Measurements from ENCODE around the gene ZNF205. TPM values are rescaled to one million over a fixed set of nuclear protein-coding genes. Genes with fewer than 3 reads are reported as not detected.

Gene ZNF205
- total RNA-seq, 1 experiment from 2014 or later, result 21.3 TPM

DNA sequence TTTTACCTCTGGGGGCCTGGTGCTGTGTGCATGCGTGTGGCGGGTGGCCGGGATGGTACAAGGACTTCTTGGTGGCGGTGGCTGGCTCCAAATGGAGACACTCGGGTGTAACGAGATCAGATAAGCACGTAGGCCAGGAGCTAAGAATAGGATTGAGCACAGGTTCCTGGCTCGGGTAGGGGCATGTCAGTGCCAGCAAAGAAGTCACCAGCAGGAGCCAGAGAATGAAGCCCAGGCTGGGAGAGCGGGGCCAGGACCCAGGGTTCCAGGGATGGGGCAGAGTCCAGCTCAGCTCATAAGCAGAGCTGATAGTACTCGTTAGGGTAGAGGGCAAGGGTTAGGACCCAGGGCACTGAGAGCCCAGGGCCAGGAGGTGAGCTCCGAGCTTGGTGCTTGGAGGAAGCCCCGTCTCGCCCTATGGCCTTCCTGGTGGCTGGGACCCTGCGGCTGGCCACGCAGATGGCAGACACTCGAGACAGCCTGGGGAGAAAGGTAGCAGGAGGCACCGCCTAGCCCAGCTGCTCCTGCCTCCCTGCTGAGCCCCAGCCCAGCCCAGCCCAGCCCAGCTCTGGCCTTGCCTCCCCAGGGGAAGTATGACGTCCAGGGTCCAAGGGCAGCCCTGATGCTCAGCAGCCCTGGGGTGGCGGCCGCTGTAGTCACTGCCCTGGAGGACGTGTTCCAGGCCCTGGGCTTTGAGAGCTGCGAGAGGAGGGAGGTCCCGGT, 31.4 kb downstream of the ZNF205 start:
- DNase-seq (ENCODE audit: low spot score), result peak; percentile 98
- in situ Hi-C loops (cut with HindIII; ENCODE audit: low sequenced_read_pairs), result no loop called here

DNA sequence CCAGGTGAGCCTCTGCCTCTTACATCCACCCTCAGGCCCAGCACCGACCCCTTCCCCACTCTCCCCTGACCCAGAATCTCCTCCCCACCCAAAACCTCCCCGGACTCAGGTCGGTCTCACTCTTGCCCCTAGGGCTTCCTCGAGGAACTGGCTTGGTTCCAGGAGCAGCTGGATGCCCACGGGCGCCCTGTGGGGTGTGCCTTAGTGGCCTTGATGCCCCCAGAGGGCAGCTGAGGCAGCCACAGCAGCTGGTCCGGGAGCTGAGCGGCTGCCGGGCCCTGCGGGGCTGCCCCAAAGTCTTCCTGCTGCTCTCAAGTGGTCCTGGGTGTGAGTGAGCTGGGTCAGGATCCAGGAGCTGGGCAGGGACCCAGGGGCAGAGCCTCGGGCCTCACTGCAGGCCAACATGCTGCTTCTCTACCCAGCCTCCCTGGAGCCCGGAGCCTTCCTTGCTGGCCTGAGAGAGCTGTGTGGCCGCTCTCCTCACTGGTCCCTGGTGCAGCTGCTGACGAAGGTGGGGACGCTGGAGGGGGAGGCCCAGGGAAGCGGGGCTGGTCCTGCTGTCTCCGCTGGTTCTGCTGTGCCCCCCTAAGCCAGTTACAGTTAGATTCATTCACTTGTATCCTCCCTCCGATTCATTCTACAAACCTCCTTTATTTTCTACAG, 32.1 kb downstream of the ZNF205 start:
- DNase-seq (ENCODE audit: low spot score), result no peak
- in situ Hi-C loops (cut with HindIII; ENCODE audit: low sequenced_read_pairs), result no loop called here

DNA sequence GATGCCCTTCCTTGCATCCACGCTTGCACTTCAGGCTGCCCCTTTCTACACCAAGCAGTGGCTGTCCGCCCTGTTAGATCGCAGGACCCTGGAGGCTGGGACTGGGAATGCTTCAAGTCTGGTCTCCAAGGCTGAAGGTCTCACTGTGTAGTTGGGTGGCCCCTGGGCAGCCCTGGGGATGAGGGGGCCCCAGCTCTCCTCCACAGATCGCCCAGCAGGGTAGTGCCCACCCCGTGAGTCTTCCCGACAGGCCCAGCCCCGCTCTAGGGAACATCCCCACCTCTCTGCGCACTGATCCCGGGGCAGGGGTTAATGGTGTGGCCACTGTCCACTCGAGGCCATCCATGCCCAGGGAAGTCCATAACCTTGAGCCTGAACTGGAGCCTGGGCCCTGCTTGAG, 32.8 kb downstream of the ZNF205 start:
- in situ Hi-C loops (cut with HindIII; ENCODE audit: low sequenced_read_pairs), result loop anchor here (5.0 kb wide), 1 partner anchor 83 kb away; no protein-coding TSS in a partner anchor
- no peak for DNase-seq (ENCODE audit: low spot score)

DNA sequence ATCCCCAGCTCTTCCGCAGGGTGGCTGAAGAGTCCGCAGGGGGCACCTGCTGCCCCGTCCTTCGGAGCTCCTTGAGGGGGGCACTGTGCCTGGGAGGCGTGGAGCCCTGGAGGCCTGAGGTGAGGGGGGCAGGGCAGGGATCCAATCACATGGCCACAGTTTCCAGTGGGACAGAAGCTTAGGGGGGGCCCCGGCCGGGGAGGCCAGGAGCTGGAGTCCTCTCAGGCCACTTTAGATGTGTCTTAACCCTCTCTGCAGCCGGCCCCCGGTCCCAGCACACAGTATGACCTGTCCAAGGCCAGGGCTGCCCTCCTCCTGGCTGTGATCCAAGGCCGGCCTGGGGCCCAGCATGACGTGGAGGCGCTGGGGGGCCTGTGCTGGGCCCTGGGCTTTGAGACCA, 33.3 kb downstream of the ZNF205 start:
- DNase-seq (ENCODE audit: low spot score), result no peak
- in situ Hi-C loops (cut with HindIII; ENCODE audit: low sequenced_read_pairs), result loop anchor here (5.0 kb wide), 1 partner anchor 83 kb away; no protein-coding TSS in a partner anchor

DNA sequence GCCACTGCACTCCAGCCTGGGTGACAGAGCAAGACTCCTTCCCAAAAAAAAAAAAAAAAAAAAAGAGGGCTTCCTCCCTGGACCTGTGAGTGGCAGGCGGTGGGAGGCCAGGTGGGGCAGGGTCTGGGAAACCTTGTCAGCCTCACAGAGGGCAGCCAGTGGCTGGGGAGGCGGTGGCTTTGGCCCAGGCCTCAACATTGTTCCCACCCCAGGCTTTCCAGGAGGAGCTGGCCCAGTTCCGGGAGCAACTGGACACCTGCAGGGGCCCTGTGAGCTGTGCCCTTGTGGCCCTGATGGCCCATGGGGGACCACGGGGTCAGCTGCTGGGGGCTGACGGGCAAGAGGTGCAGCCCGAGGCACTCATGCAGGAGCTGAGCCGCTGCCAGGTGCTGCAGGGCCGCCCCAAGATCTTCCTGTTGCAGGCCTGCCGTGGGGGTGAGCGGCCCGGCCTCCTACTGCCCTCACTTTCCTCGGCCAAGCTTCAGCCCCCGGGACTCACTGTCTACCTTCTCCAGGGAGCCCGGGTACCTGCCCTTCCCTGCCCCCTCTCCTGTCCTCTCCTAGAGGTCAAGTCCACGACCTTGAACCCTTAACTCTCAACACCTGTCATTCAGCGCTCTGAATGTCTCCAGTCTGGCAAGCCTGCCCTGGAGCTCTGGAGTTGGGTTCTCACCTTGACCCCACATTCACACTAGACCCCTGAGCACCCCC, 34.8 kb downstream of the ZNF205 start:
- in situ Hi-C loops (cut with HindIII; ENCODE audit: low sequenced_read_pairs), result loop anchor here (5.0 kb wide), 1 partner anchor 85 kb away; no protein-coding TSS in a partner anchor
- DNase-seq (ENCODE audit: low spot score), result no peak

DNA sequence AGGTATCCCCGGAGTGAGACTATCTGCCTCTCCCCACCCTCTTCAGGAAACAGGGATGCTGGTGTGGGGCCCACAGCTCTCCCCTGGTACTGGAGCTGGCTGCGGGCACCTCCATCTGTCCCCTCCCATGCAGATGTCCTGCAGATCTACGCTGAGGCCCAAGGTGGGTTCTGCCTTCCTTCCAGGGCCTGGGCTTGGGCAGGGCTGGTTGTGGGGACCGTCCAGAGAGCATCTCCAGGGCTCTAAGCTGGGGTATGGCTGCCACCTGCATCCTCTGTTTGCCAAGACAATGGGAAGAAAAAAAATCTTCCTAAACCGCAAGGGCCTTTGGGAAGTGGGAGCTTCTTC, 35.3 kb downstream of the ZNF205 start:
- no peak for DNase-seq (ENCODE audit: low spot score)
- in situ Hi-C loops (cut with HindIII; ENCODE audit: low sequenced_read_pairs), result loop anchor here (5.0 kb wide), 1 partner anchor 85 kb away; no protein-coding TSS in a partner anchor

DNA sequence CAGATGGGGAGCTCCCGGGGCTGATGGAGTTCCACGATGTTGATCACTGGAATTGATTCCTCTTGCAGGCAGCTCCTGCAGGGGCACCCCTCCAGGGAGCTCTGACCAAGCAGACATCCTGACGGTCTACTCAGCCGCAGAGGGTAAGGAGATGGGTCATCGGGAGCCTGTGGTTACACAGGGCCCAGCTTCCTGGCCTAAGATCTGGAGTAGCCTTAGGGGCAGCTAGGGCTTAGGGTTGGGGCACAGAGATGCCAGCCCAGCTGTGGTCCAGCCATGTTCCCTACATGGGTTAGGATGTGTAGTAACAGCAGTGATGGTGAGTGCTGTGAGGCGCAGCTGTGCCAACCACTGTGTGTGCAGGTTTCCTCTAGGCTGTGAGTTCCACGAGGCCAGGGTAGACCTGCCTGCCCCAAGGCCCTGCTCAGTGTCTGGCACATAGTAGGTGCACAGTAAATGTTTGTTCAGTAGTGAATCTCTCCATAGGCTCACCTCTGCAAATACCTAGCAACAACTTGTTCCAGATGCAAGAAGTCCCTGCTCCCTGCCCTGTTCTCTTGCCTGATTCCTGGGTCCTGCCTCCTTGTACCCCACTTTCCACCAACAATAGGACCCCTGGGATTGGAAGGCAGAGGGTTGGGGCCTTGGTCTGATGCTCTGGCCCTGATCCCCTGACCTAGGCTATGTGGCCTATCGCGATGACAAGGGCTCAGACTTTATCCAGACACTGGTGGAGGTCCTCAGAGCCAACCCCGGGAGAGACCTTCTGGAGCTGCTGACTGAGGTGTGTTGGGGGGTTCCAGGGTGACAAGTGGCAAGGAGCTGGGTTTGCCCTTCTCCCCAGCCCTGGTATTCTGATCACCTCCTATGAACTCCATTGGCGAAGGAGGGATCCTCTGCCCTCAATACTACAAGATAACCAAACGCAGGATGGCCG, 36.1 kb downstream of the ZNF205 start:
- DNase-seq (ENCODE audit: low spot score), result no peak
- in situ Hi-C loops (cut with HindIII; ENCODE audit: low sequenced_read_pairs), result loop anchor here (5.0 kb wide), 1 partner anchor 86 kb away; no protein-coding TSS in a partner anchor

DNA sequence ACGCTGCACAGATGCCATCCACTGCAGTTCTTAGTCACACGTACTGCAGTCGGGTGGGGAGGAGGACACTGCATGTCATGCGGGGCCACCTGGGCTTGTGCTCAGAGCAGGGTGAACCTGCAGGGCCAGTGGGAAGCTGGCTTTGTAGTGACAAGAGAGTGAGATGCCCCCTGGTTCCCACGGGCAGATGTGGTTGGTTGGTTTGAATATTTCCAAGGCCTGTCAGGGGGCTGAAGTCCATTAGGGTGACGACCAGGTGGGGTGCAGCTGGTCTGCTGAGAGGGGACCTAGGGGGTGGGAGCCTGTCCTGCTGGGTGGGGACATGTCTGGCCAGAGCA, 36.8 kb downstream of the ZNF205 start:
- no peak for DNase-seq (ENCODE audit: low spot score)
- in situ Hi-C loops (cut with HindIII; ENCODE audit: low sequenced_read_pairs), result loop anchor here (5.0 kb wide), 1 partner anchor 87 kb away; no protein-coding TSS in a partner anchor

DNA sequence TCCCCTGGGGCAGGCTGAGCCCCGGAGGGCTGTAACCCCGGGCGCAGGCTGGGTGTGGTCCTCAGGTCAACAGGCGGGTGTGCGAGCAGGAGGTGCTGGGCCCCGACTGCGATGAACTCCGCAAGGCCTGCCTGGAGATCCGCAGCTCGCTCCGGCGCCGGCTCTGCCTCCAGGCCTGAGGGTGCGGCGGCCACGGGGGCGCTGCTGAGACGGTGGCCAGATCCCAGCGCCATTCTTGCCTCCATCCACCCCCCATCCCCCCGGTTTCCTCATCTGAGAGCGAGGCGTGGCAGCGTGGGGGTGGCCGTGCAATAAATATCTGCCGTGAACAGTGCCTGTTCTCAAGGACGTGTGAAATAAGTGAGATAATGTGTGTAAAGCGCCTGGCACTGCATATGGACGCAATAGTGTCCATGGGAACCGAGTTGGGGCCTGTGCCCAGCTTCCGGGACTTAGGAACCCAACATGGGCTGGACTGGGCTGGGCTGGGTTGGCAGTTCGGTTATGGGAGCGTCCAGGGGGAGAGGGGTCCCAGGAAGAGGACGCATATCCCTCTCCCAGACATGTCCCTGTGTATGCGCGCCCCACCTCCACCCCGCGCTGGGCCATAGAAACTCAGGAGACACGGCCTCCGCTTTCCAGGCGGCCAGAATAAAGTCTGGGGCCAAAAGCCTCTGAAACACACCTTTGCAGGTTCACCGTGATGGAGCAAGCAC, 37.4 kb downstream of the ZNF205 start:
- in situ Hi-C loops (cut with HindIII; ENCODE audit: low sequenced_read_pairs), result loop anchor here (5.0 kb wide), 1 partner anchor 87 kb away; no protein-coding TSS in a partner anchor

DNA sequence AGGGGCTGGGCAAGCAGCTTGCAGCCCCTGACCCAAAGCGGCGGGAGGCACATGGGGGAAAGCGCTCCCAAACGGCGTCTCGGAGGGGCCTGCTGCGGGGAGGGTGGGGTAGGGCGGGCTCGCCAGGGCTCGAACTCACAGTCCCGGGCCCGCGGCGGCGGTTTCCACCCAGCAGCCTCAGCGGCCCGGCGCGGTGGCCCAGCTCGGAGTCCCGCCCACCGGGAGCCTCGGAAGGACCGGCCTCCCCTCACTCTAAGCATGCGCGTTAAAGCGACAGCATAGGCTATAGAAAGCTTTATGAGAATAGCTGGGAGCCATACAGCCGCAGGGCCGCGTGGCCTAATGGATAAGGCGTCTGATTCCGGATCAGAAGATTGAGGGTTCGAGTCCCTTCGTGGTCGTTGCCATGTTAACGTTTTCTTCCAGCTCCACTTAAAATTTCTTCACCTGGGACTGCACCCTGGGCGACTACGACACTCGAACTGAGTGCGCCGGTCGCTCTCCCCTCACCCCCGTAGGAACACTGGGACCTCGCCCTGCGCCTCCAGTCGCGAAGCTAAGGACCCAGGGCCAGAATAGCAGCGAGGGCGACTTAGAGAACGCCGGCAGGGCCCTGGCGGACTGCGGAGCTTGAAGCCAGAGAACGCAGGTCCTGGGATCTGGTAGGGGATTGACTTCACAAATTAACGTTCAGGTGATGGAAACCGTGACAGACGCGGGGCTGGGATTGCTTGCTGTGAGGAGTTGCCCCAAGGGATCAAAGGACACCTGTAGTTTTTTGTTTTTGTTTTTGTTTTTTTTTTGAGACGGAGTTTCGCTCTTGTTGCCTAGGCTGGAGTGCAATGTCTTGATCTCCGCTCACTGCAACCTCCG, 38.2 kb downstream of the ZNF205 start:
- DNase-seq (ENCODE audit: low spot score), result peak; percentile 96

More for the DNA sequence above, 37.4 kb downstream of the ZNF205 start:
- DNase-seq (ENCODE audit: low spot score), result peak; percentile 69

DNA sequence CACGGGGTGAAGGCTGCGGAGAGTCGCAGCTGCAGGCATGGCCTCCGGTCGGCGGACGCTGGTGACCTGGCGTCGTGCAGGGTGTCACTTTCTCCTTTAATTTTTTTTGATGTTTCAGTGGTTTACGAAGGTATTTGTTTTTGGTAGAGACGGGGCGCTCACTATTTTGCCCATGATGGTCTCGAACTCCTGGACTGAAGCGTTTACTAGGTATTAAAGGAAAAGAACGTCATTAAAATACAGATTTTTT, 39.6 kb downstream of the ZNF205 start:
- DNase-seq (ENCODE audit: low spot score), result no peak
- in situ Hi-C loops (cut with HindIII; ENCODE audit: low sequenced_read_pairs), result no loop called here

More for the DNA sequence above, 38.2 kb downstream of the ZNF205 start:
- in situ Hi-C loops (cut with HindIII; ENCODE audit: low sequenced_read_pairs), result no loop called here

DNA sequence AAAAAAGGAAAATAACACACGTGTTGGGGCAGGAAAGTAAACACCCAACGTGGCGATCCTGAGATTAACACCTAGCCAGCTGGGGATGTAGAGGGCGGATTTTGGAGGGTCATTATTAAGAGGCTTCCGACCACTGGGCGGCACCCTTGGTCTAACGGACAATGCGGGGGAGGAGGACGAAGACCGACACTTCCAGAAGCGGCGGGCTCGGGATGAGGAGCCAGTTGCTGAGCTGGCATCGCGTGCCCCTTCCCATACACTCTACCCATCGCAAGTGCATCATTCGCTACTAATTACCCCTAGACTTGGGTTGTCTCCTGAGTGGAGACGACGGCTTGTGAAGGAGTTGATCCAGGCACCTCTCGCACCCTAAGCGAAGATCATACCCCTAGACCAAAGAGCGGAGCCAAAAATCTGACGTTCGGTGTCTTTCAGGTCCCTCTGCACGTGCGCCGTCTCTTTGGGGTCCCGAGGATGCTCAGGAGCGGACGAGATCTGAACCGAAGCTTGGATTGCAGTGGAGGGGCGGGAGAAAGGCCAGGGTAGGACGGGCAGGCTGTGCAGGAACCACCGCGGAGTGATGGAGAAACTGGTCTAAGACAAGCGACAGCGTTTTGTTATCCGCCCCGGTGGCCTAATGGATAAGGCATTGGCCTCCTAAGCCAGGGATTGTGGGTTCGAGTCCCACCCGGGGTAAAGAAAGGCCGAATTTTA, 40.0 kb downstream of the ZNF205 start:
- DNase-seq (ENCODE audit: low spot score), result peak; percentile 97
- in situ Hi-C loops (cut with HindIII; ENCODE audit: low sequenced_read_pairs), result no loop called here

DNA sequence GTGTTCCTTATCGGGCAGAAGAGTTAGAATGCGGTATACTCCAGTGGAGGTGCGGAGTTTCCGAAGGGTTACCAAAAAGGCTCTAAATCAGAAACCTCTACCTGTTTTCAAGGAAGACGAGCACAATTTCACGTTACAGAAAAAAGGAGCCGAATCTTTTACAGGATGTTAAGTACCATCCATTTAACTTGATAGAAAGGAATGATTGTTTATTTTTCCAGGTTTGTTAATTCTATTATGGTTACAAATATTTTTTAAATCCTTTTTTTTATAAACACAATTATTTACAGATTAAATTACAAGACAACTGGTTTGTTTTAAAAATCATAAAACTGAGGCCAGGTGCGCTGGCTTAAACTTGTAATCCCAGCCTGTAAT, 40.6 kb downstream of the ZNF205 start:
- DNase-seq (ENCODE audit: low spot score), result no peak
- in situ Hi-C loops (cut with HindIII; ENCODE audit: low sequenced_read_pairs), result no loop called here

DNA sequence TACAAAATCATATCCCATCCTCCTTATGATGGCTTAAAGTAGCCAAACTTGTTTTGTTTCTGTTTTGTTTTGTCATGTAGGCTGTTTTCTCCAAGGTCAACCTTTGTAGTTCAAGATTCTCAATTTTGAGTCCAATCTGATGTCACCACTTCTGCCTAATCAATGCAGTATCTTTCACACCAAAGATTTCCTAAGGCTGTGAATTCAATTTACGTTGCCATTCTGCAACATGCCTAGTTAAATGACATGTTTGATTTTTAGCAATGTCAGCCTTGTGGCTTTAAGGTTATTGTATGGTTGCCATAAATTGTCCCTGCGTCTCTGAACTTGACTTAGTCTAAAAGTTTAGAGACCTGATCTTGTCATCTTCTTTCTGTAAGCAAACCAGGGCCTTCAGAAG, 42.8 kb downstream of the ZNF205 start:
- in situ Hi-C loops (cut with HindIII; ENCODE audit: low sequenced_read_pairs), result no loop called here

DNA sequence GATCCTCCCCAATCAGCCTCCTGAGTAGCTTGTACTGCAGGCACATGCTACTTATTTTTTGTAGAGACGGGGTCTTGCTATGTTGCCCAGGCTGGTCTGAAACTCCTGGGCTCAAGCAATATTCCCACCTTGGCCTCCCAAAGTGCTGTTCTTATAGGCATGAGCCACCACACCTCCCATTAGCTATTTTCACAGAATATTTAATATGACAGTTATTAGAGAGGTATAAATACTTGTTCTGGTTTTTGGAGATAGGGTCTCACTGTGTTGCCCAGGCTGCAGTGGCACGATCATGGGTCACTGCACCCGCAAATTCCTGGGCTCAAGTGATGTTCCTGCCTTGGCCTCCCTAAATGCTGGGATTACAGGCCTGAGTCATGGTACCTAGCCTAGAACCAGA, 43.6 kb downstream of the ZNF205 start:
- DNase-seq (ENCODE audit: low spot score), result no peak
- in situ Hi-C loops (cut with HindIII; ENCODE audit: low sequenced_read_pairs), result no loop called here

More for the DNA sequence above, 42.8 kb downstream of the ZNF205 start:
- DNase-seq (ENCODE audit: low spot score), result no peak

DNA sequence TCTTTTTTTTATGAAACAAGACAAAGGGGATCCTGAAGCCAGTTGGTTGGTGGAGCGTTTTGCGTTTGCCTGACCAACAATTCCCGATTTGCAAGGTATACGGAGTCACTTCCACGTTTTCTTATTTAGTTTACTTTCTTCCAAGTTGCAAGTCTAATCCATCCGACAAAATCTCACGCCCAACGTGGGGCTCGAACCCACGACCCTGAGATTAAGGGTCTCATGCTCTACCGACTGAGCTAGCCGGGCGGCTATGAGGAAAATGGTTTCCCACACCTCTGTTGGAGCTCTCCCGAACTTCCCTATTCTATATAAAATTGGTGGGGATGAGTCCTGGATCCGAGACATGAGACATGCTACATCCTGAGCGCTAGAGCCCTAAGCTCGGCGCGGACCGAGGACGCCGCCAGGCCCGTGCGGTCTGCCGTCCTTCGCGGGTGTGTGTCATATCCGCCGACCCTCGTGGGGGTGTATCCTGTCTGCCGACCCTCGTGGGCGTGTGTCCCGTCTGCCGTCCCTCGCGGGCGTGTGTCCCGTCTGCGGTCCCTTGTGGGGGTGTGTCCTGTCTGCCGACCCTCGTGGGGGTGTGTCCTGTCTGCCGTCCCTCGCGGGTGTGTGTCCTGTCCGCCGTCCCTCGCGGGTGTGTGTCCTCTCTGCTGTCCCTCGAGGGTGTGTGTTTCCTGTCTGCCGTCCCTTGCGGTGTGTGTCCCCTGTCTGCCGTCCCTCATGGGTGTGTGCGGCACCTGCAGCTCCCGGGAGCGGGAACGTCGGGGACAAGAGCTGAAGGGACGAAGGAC, 45.0 kb downstream of the ZNF205 start:
- peak; percentile 67 for DNase-seq (ENCODE audit: low spot score)
- in situ Hi-C loops (cut with HindIII; ENCODE audit: low sequenced_read_pairs), result no loop called here

Data from G401 (cell line).